ENCODE results near the gene KNDC1.

Gene KNDC1

GRCh38 chr10:133200621-133201031, 40.6 kb downstream of the KNDC1 start:
- intact Hi-C loops (cut with DNase I): no loop called here
- peak in 4 of 10 donors; percentile 21 to 75 (median 56) for DNase-seq

- intact Hi-C loops (cut with DNase I): no loop called here
- peak in 2 of 10 donors; percentile 79 to 82 for DNase-seq
Observed at GRCh38 chr10:133201151-133201947, 41.3 kb downstream of the KNDC1 start.

GRCh38 chr10:133201948-133202725, 42.1 kb downstream of the KNDC1 start:
- peak in 1 of 10 donors; percentile 77 for DNase-seq
- intact Hi-C loops (cut with DNase I): no loop called here

GRCh38 chr10:133202778-133203651, 43.0 kb downstream of the KNDC1 start:
- intact Hi-C loops (cut with DNase I): no loop called here
- peak in 1 of 10 donors; percentile 61 for DNase-seq

- intact Hi-C loops (cut with DNase I): no loop called here
- peak in 1 of 10 donors; percentile 73 for DNase-seq
Observed at GRCh38 chr10:133203652-133204195, 43.7 kb downstream of the KNDC1 start.

GRCh38 chr10:133204226-133205015, 44.4 kb downstream of the KNDC1 start:
- intact Hi-C loops (cut with DNase I): no loop called here
- DNase-seq: peak in 2 of 10 donors; percentile 80 to 85

- DNase-seq: peak in 1 of 10 donors; percentile 87
Observed at GRCh38 chr10:133205146-133205545, 45.1 kb downstream of the KNDC1 start.

GRCh38 chr10:133206356-133207040, 46.5 kb downstream of the KNDC1 start:
- DNase-seq: peak in 2 of 10 donors; percentile 67 to 74
- intact Hi-C loops (cut with DNase I): no loop called here

More at GRCh38 chr10:133205146-133205545, 45.1 kb downstream of the KNDC1 start:
- intact Hi-C loops (cut with DNase I): no loop called here

- peak in 1 of 10 donors; percentile 75 for DNase-seq
- intact Hi-C loops (cut with DNase I): no loop called here
Observed at GRCh38 chr10:133207041-133207600, 47.1 kb downstream of the KNDC1 start.

- peak in 1 of 10 donors; percentile 57 for DNase-seq
- intact Hi-C loops (cut with DNase I): no loop called here
Observed at GRCh38 chr10:133207627-133208026, 47.6 kb downstream of the KNDC1 start.

- peak in 2 of 10 donors; percentile 31 to 58 for DNase-seq
- intact Hi-C loops (cut with DNase I): no loop called here
Observed at GRCh38 chr10:133208466-133208865, 48.4 kb downstream of the KNDC1 start.

GRCh38 chr10:133209117-133209516, 49.1 kb downstream of the KNDC1 start:
- peak in 1 of 10 donors; percentile 9 for DNase-seq
- intact Hi-C loops (cut with DNase I): no loop called here

- intact Hi-C loops (cut with DNase I): no loop called here
- peak in 2 of 10 donors; percentile 62 to 74 for DNase-seq
Observed at GRCh38 chr10:133209641-133210040, 49.6 kb downstream of the KNDC1 start.

GRCh38 chr10:133210398-133211140, 50.5 kb downstream of the KNDC1 start:
- peak in 2 of 10 donors; percentile 64 to 72 for DNase-seq
- intact Hi-C loops (cut with DNase I): no loop called here

GRCh38 chr10:133211141-133211830, 51.3 kb downstream of the KNDC1 start:
- intact Hi-C loops (cut with DNase I): no loop called here

GRCh38 chr10:133211959-133212852, 52.2 kb downstream of the KNDC1 start:
- DNase-seq: peak in 1 of 10 donors; percentile 59
- intact Hi-C loops (cut with DNase I): no loop called here

More at GRCh38 chr10:133211141-133211830, 51.3 kb downstream of the KNDC1 start:
- DNase-seq: peak in 1 of 10 donors; percentile 83
